IPS-18c (cell line): Measurements from ENCODE around the gene BBOF1.

Experiments used
- H3K4me3 ChIP-seq: 2 replicates; pipeline ENCODE4 v1.7.0; 2013; ENCODE audit warnings: low read depth, mild to moderate bottlenecking, low read length, moderate library complexity; ENCODE audit not compliant: insufficient read depth
- H3K9me3 ChIP-seq: one replicate; pipeline ENCODE4 v1.6.1; 2013; ENCODE audit warnings: mild to moderate bottlenecking, low read length, moderate library complexity; ENCODE audit not compliant: control insufficient read depth, insufficient read depth

The BBOF1 gene

GRCh38 chr14:74015963-74016362 is 3.2 kb upstream of the BBOF1 start:
- Histone ChIP-seq H3K4me3 (no peak overlapping the region), H3K9me3 (no peaks in the 10 kb centered on the region)

GRCh38 chr14:74018174-74018585 is 969 bp upstream of the BBOF1 start:
- Histone ChIP-seq H3K4me3 (peak overlapping the region; percentile 92), H3K9me3 (no peaks in the 10 kb centered on the region)

- H3K4me3 ChIP-seq: peak overlapping the region; percentile 92
Observed at GRCh38 chr14:74019408-74020137, 424 bp downstream of the BBOF1 start.

GRCh38 chr14:74022346-74022745 is 3.2 kb downstream of the BBOF1 start:
- H3K9me3 ChIP-seq: no peaks in the 10 kb centered on the region

More at GRCh38 chr14:74019408-74020137, 424 bp downstream of the BBOF1 start:
- no peaks in the 10 kb centered on the region for H3K9me3 ChIP-seq

GRCh38 chr14:74029136-74029535 is 10.0 kb downstream of the BBOF1 start:
- no peak overlapping the region for H3K4me3 ChIP-seq

More at GRCh38 chr14:74022346-74022745, 3.2 kb downstream of the BBOF1 start:
- H3K4me3 ChIP-seq: no peak overlapping the region

GRCh38 chr14:74034572-74034971 is 15.4 kb downstream of the BBOF1 start:
- Histone ChIP-seq H3K9me3 (no peaks in the 10 kb centered on the region), H3K4me3 (no peak overlapping the region)

More at GRCh38 chr14:74029136-74029535, 10.0 kb downstream of the BBOF1 start:
- no peaks in the 10 kb centered on the region for H3K9me3 ChIP-seq

- Histone ChIP-seq H3K9me3 (no peaks in the 10 kb centered on the region), H3K4me3 (no peak overlapping the region)
Observed at GRCh38 chr14:74035556-74035955, 16.4 kb downstream of the BBOF1 start.

GRCh38 chr14:74038020-74038859 is 19.1 kb downstream of the BBOF1 start:
- no peak overlapping the region for H3K4me3 ChIP-seq
- peaks cover 2% of the 10 kb centered on the region for H3K9me3 ChIP-seq

- Histone ChIP-seq H3K9me3 (peaks cover 2% of the 10 kb centered on the region), H3K4me3 (no peak overlapping the region)
Observed at GRCh38 chr14:74042296-74042695, 23.1 kb downstream of the BBOF1 start.

GRCh38 chr14:74045522-74045921 is 26.4 kb downstream of the BBOF1 start:
- Histone ChIP-seq H3K9me3 (peaks cover 2% of the 10 kb centered on the region), H3K4me3 (no peak overlapping the region)

- Histone ChIP-seq H3K9me3 (no peaks in the 10 kb centered on the region), H3K4me3 (no peak overlapping the region)
Observed at GRCh38 chr14:74048281-74048680, 29.1 kb downstream of the BBOF1 start.

GRCh38 chr14:74049876-74050495 is 30.8 kb downstream of the BBOF1 start:
- Histone ChIP-seq H3K9me3 (no peaks in the 10 kb centered on the region), H3K4me3 (no peak overlapping the region)

GRCh38 chr14:74062809-74063150 is 43.6 kb downstream of the BBOF1 start:
- H3K9me3 ChIP-seq: no peaks in the 10 kb centered on the region
- no peak overlapping the region for H3K4me3 ChIP-seq

- Histone ChIP-seq H3K4me3 (no peak overlapping the region), H3K9me3 (no peaks in the 10 kb centered on the region)
Observed at GRCh38 chr14:74064426-74064825, 45.3 kb downstream of the BBOF1 start.

- H3K9me3 ChIP-seq: no peaks in the 10 kb centered on the region
- no peak overlapping the region for H3K4me3 ChIP-seq
Observed at GRCh38 chr14:74064883-74065282, 45.7 kb downstream of the BBOF1 start.

GRCh38 chr14:74065746-74066575 is 46.8 kb downstream of the BBOF1 start:
- no peak overlapping the region for H3K4me3 ChIP-seq

GRCh38 chr14:74077401-74077800 is 58.3 kb downstream of the BBOF1 start:
- Histone ChIP-seq H3K4me3 (no peak overlapping the region), H3K9me3 (no peaks in the 10 kb centered on the region)

More at GRCh38 chr14:74065746-74066575, 46.8 kb downstream of the BBOF1 start:
- H3K9me3 ChIP-seq: no peaks in the 10 kb centered on the region
